Right ventricle myocardium superior (tissue), 1 donor: ENCODE measurements around the gene ZNF593OS. TPM values are rescaled to one million over a fixed set of nuclear protein-coding genes. Genes with fewer than 3 reads are reported as not detected.

Source experiments
- ATAC-seq: fragments of 200-7000 bp; cut with Tn5 transposase; one replicate; pipeline ENCODE4 v1.9.1; 2020; ENCODE audit warnings: mild to moderate bottlenecking; ENCODE audit not compliant: poor library complexity
- DNase-seq: peaks from one replicate; pipeline ENCODE4 v3.0.0-alpha.2; 2020
- intact Hi-C: fragments of 100-400 bp; cut with DNase I; formaldehyde crosslinking; loops from one replicate; pipeline ENCODE4 v1.11.2; 2022
- total RNA-seq: library from RNA; stranded (reverse); fragmentation: NEBNext Ultra II Directional; extraction: Animal tissue kit (Norgen Biotek cat#: 25700); gene quantifications from one replicate; pipeline ENCODE4 v1.2.1, GENCODE V29; 2021
- donor health status: DM: no; HTN: yes; CAD: no; lungs with severe emphysema.

Gene ZNF593OS
- total RNA-seq, 1 donor from 2014 or later = not detected

DNA sequence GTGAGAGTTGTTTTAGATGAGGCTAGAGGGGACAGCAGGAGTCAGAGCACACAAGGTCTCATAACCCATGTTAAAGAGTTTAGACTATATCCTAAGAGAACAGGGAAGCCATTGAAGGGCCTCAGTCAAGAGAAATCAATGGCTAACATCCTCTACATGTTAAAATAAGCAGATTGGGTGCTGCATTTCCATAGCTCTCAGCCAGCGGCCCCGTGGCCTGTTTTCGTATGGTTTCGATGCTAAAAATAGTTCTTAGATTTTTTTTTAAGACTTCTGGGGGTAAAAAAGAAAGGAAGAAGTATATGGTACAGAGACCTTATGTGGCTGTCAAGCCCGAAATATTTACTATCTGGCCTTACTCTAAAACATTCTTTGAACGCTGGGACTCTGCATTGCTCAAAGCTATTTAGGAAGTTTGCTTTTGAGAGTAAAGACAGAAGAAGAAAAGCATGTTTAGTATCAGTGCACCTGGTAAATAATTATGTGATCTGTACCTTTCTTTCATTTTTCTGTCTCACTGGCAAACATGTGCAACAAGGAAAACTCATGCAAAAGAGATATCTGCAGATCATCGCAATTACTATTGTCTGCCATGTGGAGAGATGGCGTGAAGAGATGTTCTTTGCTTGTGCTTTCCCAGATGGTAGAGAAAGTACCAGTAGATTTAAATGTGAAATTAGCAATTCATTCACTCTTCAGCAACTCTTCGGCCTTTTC, 51.6 kb downstream of the ZNF593OS start:
- ATAC-seq = no peak
- no peak for DNase-seq
- intact Hi-C loops = no loop called here

Other genes with a start within 250 kb of the ZNF593OS start
- 12.1 TPM for gene PAFAH2, start 173.8 kb downstream of the ZNF593OS start, total RNA-seq
- gene EXTL1, start 150.1 kb downstream of the ZNF593OS start, total RNA-seq = 11.9 TPM
- 3.0 TPM for gene SLC30A2, start 125.7 kb downstream of the ZNF593OS start, total RNA-seq
- gene TRIM63, start 104.2 kb downstream of the ZNF593OS start, total RNA-seq = 229 TPM
- 4.0 TPM for gene PDIK1L, start 60.0 kb downstream of the ZNF593OS start, total RNA-seq
- gene FAM110D, start 12.8 kb downstream of the ZNF593OS start, total RNA-seq = 4.0 TPM
- gene C1orf232, start 2.9 kb downstream of the ZNF593OS start, total RNA-seq = not detected
- 14.1 TPM for gene ZNF593, start 1.9 kb downstream of the ZNF593OS start, total RNA-seq
- 1.4 TPM for gene CNKSR1, start 5.7 kb upstream of the ZNF593OS start, total RNA-seq
- not detected for gene CATSPER4, start 18.8 kb upstream of the ZNF593OS start, total RNA-seq
- gene CEP85, start 62.4 kb upstream of the ZNF593OS start, total RNA-seq = 82.5 TPM
- 33.9 TPM for gene SH3BGRL3, start 108.3 kb upstream of the ZNF593OS start, total RNA-seq
- 8.3 TPM for gene UBXN11, start 134.8 kb upstream of the ZNF593OS start, total RNA-seq
- gene CD52, start 146.1 kb upstream of the ZNF593OS start, total RNA-seq = 4.4 TPM
- gene CRYBG2, start 182.3 kb upstream of the ZNF593OS start, total RNA-seq = not detected
- gene ZNF683, start 200.9 kb upstream of the ZNF593OS start, total RNA-seq = not detected
- gene LIN28A, start 239.0 kb upstream of the ZNF593OS start, total RNA-seq = not detected